Naive thymus-derived CD4-positive, alpha-beta T cell (primary cell): ENCODE data around the gene LYG1. TPM values are rescaled to one million over a fixed set of nuclear protein-coding genes. Genes with fewer than 3 reads are reported as not detected.
A peak's percentile ranks its signal among the peaks of the same experiment; 100 is the strongest.

Experiments
- ATAC-seq: fragments of 150-1000 bp; cut with Tn5 transposase; 2 replicates; pipeline ENCODE4 v1.10.0; 2021; ENCODE audit warnings: mild to moderate bottlenecking, moderate library complexity
- CTCF ChIA-PET: fragments of 350-600 bp; sonication (Branson Sonifier 250); formaldehyde crosslinking; loops from one replicate; lab custom pipeline; 2021; ENCODE audit warnings: antibody characterized with exemption; lab: Charles Lee
- POLR2A ChIA-PET: fragments of 350-600 bp; sonication (Branson Sonifier 250); formaldehyde crosslinking; loops from one replicate; lab custom pipeline; 2021; ENCODE audit warnings: antibody characterized with exemption, inconsistent platforms; lab: Charles Lee
- DNase-seq, 9 donors: peaks; one replicate each; pipeline versions ENCODE4 v3.0.0 to v3.0.0-alpha.2; 2020 to 2022; ENCODE audit warnings: mixed read lengths in 1 of 9
- H3K27ac ChIP-seq: one replicate; pipeline ENCODE4 v1.7.0; 2013; ENCODE audit warnings: mild to moderate bottlenecking, low read depth, low read length, moderate library complexity
- H3K27me3 ChIP-seq, 2 donors: one replicate each; pipeline ENCODE4 v1.7.0; 2013; ENCODE audit warnings: low read length in 2 of 2, mild to moderate bottlenecking in 2 of 2, moderate library complexity in 2 of 2; ENCODE audit not compliant: control insufficient read depth in 2 of 2, insufficient read depth in 2 of 2
- H3K36me3 ChIP-seq, 3 experiments: 1 replicate in 2 of 3; 2 replicates in 1 of 3; pipeline ENCODE4 v1.7.0; 2013; ENCODE audit warnings: low read length in 3 of 3, mild to moderate bottlenecking in 3 of 3, moderate library complexity in 1 of 3; ENCODE audit not compliant: insufficient read depth in 3 of 3, control insufficient read depth in 2 of 3
- H3K4me1 ChIP-seq, 2 donors: one replicate each; pipeline ENCODE4 v1.7.0; 2013; ENCODE audit warnings: low read length in 2 of 2, mild to moderate bottlenecking in 2 of 2, moderate library complexity in 1 of 2; ENCODE audit not compliant: control insufficient read depth in 2 of 2, insufficient read depth in 2 of 2
- H3K4me3 ChIP-seq: 2 replicates; pipeline ENCODE4 v1.7.0; 2013; ENCODE audit warnings: mild to moderate bottlenecking, low read length
- H3K9me3 ChIP-seq, 3 experiments: 1 replicate in 2 of 3; 2 replicates in 1 of 3; pipeline ENCODE4 v1.7.0; 2013; ENCODE audit warnings: low read length in 3 of 3; ENCODE audit not compliant: control insufficient read depth in 2 of 3
- H3K27ac Mint-ChIP-seq, 9 donors: one replicate each; pipeline ENCODE4 v1.8.0; 2020 to 2022; ENCODE audit warnings: mixed read lengths in 9 of 9, mild to moderate bottlenecking in 8 of 9, moderate library complexity in 5 of 9, inconsistent platforms in 2 of 9
- H3K27me3 Mint-ChIP-seq, 5 donors: one replicate each; pipeline ENCODE4 v1.8.0; 2021 to 2022; ENCODE audit warnings: mixed read lengths in 5 of 5, mild to moderate bottlenecking in 1 of 5
- H3K36me3 Mint-ChIP-seq, 5 donors: one replicate each; pipeline ENCODE4 v1.8.0; 2020 to 2022; ENCODE audit warnings: mixed read lengths in 5 of 5, mild to moderate bottlenecking in 3 of 5, inconsistent platforms in 1 of 5
- H3K4me1 Mint-ChIP-seq, 7 donors: one replicate each; pipeline ENCODE4 v1.8.0; 2020 to 2022; ENCODE audit warnings: mixed read lengths in 7 of 7, mild to moderate bottlenecking in 3 of 7, inconsistent platforms in 1 of 7
- H3K4me3 Mint-ChIP-seq, 10 donors: one replicate each; pipeline ENCODE4 v1.8.0; 2020 to 2022; ENCODE audit warnings: mild to moderate bottlenecking in 10 of 10, mixed read lengths in 10 of 10, moderate library complexity in 6 of 10, inconsistent platforms in 2 of 10
- H3K9me3 Mint-ChIP-seq, 11 donors: one replicate each; pipeline ENCODE4 v1.8.0; 2020 to 2022; ENCODE audit warnings: mixed read lengths in 11 of 11, mild to moderate bottlenecking in 4 of 11, inconsistent platforms in 1 of 11, moderate library complexity in 1 of 11
- intact Hi-C, 2 donors: fragments of 100-400 bp; cut with micrococcal nuclease; formaldehyde crosslinking; loops; one replicate each; pipeline ENCODE4 v1.15.1; 2023
- polyA plus RNA-seq, 2 donors: library from polyadenylated mRNA; unstranded; fragments of 300-500 nt; fragmentation: Illumina TruSeq; gene quantifications; one replicate each; pipeline ENCODE4 v1.2.3, GENCODE V29; 2021
- total RNA-seq, 6 experiments: library from RNA in 5 of 6; stranded (reverse) in 5 of 6; gene quantifications; 1 replicate in 5 of 6; 2 replicates in 1 of 6; pipeline ENCODE4 v1.2.3 and lab custom pipeline; 2021 to 2026

The LYG1 gene
- total and polyA plus RNA-seq, 7 experiments from 2014 or later = 0.56 to 3.6 (median 2.9) TPM; not detected in 1

- Mint-ChIP-seq H3K36me3 (peaks cover 0 to 4% (median 0%) of the 10 kb centered on the region in 5 donors), H3K9me3 (no peaks in the 10 kb centered on the region), H3K4me1 (peaks cover 22 to 58% (median 44%) of the 10 kb centered on the region in 7 donors), H3K27me3 (no peaks in the 10 kb centered on the region), H3K27ac (no peak overlapping the region), H3K4me3 (no peak overlapping the region)
- ChIA-PET POLR2A (no interaction called here), CTCF (no interaction called here)
- H3K4me1 ChIP-seq = peaks cover 8 to 9% of the 10 kb centered on the region in 2 donors
- H3K36me3 ChIP-seq = peaks cover 0 to 9% (median 0%) of the 10 kb centered on the region in 3 experiments
- no peaks in the 10 kb centered on the region for H3K27me3 ChIP-seq
- no peaks in the 10 kb centered on the region for H3K9me3 ChIP-seq
- intact Hi-C loops = no loop called here
- DNase-seq (no peak), ATAC-seq (no peak)
- no peak overlapping the region for H3K4me3 ChIP-seq
- no peak overlapping the region for H3K27ac ChIP-seq
These were observed 39.8 kb upstream of the LYG1 start for GRCh38 chr2:99340669-99341236.

GRCh38 chr2:99338029-99338585 lies 37.1 kb upstream of the LYG1 start:
- no peak for ATAC-seq
- H3K27me3 Mint-ChIP-seq = no peaks in the 10 kb centered on the region
- H3K27ac ChIP-seq = peak overlapping the region; percentile 78
- H3K36me3 Mint-ChIP-seq = peaks cover 0 to 2% (median 0%) of the 10 kb centered on the region in 5 donors
- peak in 5 of 9 donors; percentile 14 to 48 (median 24) for DNase-seq
- intact Hi-C loops = loop anchor here (1.0 to 10.0 kb wide), 7 partner anchors 10 to 1691 kb away; partner anchors contain the start of genes COX5B (in 2 of the 2), ACTR1B (in 1 of the 2), MGAT4A (in 1 of the 2) and RPL31 (in 1 of the 2)
- ChIA-PET POLR2A (interaction anchor here (0.6 to 2.3 kb wide), 7 partner anchors 9 to 197 kb away, joined by 3 to 16 read pairs (median 4); partner anchors contain the start of genes C2orf15, LIPT1, MITD1 and MRPL30), CTCF (interaction anchor here (0.6 to 1.9 kb wide), 2 partner anchors 10 to 36 kb away, joined by 3 to 6 read pairs; no protein-coding TSS in a partner anchor)
- no peaks in the 10 kb centered on the region for H3K9me3 Mint-ChIP-seq
- H3K4me1 ChIP-seq = peaks cover 20 to 25% of the 10 kb centered on the region in 2 donors
- no peaks in the 10 kb centered on the region for H3K27me3 ChIP-seq
- peaks cover 23 to 49% (median 44%) of the 10 kb centered on the region in 7 donors for H3K4me1 Mint-ChIP-seq
- H3K4me3 Mint-ChIP-seq = no peak overlapping the region
- H3K4me3 ChIP-seq = peak overlapping the region; percentile 85
- H3K27ac Mint-ChIP-seq = no peak overlapping the region
- no peaks in the 10 kb centered on the region for H3K9me3 ChIP-seq
- peaks cover 0 to 9% (median 0%) of the 10 kb centered on the region in 3 experiments for H3K36me3 ChIP-seq

GRCh38 chr2:99337113-99338028 lies 36.4 kb upstream of the LYG1 start, which contains the start of gene EIF5B:
Gene EIF5B (plus strand): TSS chr2:99337389. CDS start chr2:99337555, 166 bp downstream.
- peak; percentile 78 to 92 (median 84) for DNase-seq
- no peaks in the 10 kb centered on the region for H3K27me3 Mint-ChIP-seq
- H3K4me3 Mint-ChIP-seq = no peak within 1 kb of the TSS
- intact Hi-C loops = loop anchor here (1.0 to 10.0 kb wide), 15 partner anchors 11 to 1690 kb away; partner anchors contain the start of genes ACTR1B (in 2 of the 2), COX5B (in 2 of the 2), PDCL3 (in 2 of the 2) and COA5 (in 1 of the 2)
- ChIA-PET CTCF (interaction anchor here (0.6 to 1.9 kb wide), 6 partner anchors 8 to 1674 kb away, joined by 3 to 6 read pairs (median 3); no protein-coding TSS in a partner anchor), POLR2A (interaction anchor here (0.6 to 2.3 kb wide), 14 partner anchors 9 to 1890 kb away, joined by 3 to 16 read pairs (median 3); partner anchors contain the start of genes C2orf15, LIPT1, MITD1 and MRPL30)
- H3K4me3 ChIP-seq = peak within 1 kb of the TSS; percentile 85
- peak within 1 kb of the TSS; percentile 78 for H3K27ac ChIP-seq
- peaks cover 3 to 16% (median 5%) of the 10 kb centered on the region in 3 experiments for H3K36me3 ChIP-seq
- no peaks in the 10 kb centered on the region for H3K27me3 ChIP-seq
- H3K27ac Mint-ChIP-seq = no peak within 1 kb of the TSS
- H3K36me3 Mint-ChIP-seq = peaks cover 0 to 8% (median 4%) of the 10 kb centered on the region in 5 donors
- H3K4me1 Mint-ChIP-seq = peaks cover 20 to 49% (median 45%) of the 10 kb centered on the region in 7 donors
- H3K9me3 ChIP-seq = no peaks in the 10 kb centered on the region
- ATAC-seq = peak; percentile 78
- H3K9me3 Mint-ChIP-seq = no peaks in the 10 kb centered on the region
- H3K4me1 ChIP-seq = peaks cover 20 to 25% of the 10 kb centered on the region in 2 donors

DNA sequence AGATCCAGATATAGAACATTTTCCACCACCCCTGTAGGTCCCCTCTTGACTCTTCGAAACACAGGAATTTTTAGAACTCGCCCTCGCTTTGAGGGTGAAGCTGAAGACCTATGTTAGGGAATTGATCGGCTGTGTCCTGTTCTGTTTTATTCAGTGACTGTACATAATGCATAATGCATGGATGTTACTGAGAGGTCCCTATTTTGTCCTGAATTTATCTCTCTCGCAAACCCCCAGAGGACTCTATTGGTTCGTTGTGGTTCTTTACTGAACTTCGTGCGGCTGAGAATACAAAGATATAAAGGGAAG lies 35.8 kb upstream of the LYG1 start:
- Histone ChIP-seq H3K4me3 (peak overlapping the region; percentile 85), H3K9me3 (no peaks in the 10 kb centered on the region), H3K27ac (peak overlapping the region; percentile 78), H3K36me3 (peaks cover 6 to 21% (median 7%) of the 10 kb centered on the region in 3 experiments), H3K27me3 (no peaks in the 10 kb centered on the region), H3K4me1 (peaks cover 20 to 25% of the 10 kb centered on the region in 2 donors)
- ChIA-PET CTCF (interaction anchor here (0.7 to 1.9 kb wide), 6 partner anchors 9 to 1674 kb away, joined by 3 to 6 read pairs (median 3); no protein-coding TSS in a partner anchor), POLR2A (interaction anchor here (0.6 to 2.3 kb wide), 12 partner anchors 8 to 1891 kb away, joined by 3 to 16 read pairs (median 3); partner anchors contain the start of genes C2orf15, LIPT1, MITD1 and MRPL30)
- Mint-ChIP-seq H3K36me3 (peaks cover 0 to 14% (median 4%) of the 10 kb centered on the region in 5 donors), H3K4me1 (peaks cover 19 to 44% (median 43%) of the 10 kb centered on the region in 7 donors), H3K4me3 (no peak overlapping the region), H3K27me3 (no peaks in the 10 kb centered on the region), H3K9me3 (no peaks in the 10 kb centered on the region), H3K27ac (no peak overlapping the region)
- DNase-seq = no peak
- peak; percentile 0 for ATAC-seq
- intact Hi-C loops = loop anchor here (1.0 to 10.0 kb wide), 20 partner anchors 154 to 1916 kb away; partner anchors contain the start of genes ACTR1B (in 2 of the 2), C2orf15 (in 2 of the 2), COA5 (in 2 of the 2) and COX5B (in 2 of the 2)

GRCh38 chr2:99335911-99336803 lies 35.2 kb upstream of the LYG1 start, which contains the start of gene TXNDC9:
Gene TXNDC9 (minus strand): TSS chr2:99336333. CDS start chr2:99333210, 3,123 bp downstream.
- H3K4me1 ChIP-seq = peaks cover 20 to 25% of the 10 kb centered on the region in 2 donors
- H3K36me3 ChIP-seq = peaks cover 6 to 27% (median 10%) of the 10 kb centered on the region in 3 experiments
- peak within 1 kb of the TSS; percentile 85 for H3K4me3 ChIP-seq
- Mint-ChIP-seq H3K4me3 (no peak within 1 kb of the TSS), H3K36me3 (peaks cover 0 to 15% (median 7%) of the 10 kb centered on the region in 5 donors), H3K4me1 (peaks cover 16 to 40% (median 37%) of the 10 kb centered on the region in 7 donors), H3K27me3 (no peaks in the 10 kb centered on the region), H3K27ac (no peak within 1 kb of the TSS), H3K9me3 (no peaks in the 10 kb centered on the region)
- intact Hi-C loops = loop anchor here (1.0 to 10.0 kb wide), 20 partner anchors 154 to 1916 kb away; partner anchors contain the start of genes ACTR1B (in 2 of the 2), C2orf15 (in 2 of the 2), COX5B (in 2 of the 2) and MITD1 (in 2 of the 2)
- POLR2A ChIA-PET = interaction anchor here (0.5 to 2.3 kb wide), 11 partner anchors 81 to 1891 kb away, joined by 3 to 12 read pairs (median 4); partner anchors contain the start of genes C2orf15, LIPT1, MITD1 and MRPL30
- peak; percentile 90 for ATAC-seq
- no peaks in the 10 kb centered on the region for H3K9me3 ChIP-seq
- DNase-seq = peak; percentile 91 to 98 (median 98)
- CTCF ChIA-PET = interaction anchor here (0.7 to 1.9 kb wide), 7 partner anchors 9 to 1673 kb away, joined by 3 to 6 read pairs (median 3); partner anchors contain the start of genes MITD1 and REV1
- H3K27ac ChIP-seq = peak within 1 kb of the TSS; percentile 78
- no peaks in the 10 kb centered on the region for H3K27me3 ChIP-seq
